Hippocampal formation (tissue), 2 donors: ENCODE results near the gene ERC1.
A peak's percentile ranks its signal among the peaks of the same experiment; 100 is the strongest.
"Not testable (repeated sequence)": the region's sequence is repeated elsewhere in the genome, so short reads cannot be mapped to it uniquely, and the experiment has no call there.

ENCODE experiments used
- DNase-seq, 2 donors: peaks; one replicate each; lab custom pipeline; 2025; lab: John Stamatoyannopoulos, UW

ERC1 gene

DNA sequence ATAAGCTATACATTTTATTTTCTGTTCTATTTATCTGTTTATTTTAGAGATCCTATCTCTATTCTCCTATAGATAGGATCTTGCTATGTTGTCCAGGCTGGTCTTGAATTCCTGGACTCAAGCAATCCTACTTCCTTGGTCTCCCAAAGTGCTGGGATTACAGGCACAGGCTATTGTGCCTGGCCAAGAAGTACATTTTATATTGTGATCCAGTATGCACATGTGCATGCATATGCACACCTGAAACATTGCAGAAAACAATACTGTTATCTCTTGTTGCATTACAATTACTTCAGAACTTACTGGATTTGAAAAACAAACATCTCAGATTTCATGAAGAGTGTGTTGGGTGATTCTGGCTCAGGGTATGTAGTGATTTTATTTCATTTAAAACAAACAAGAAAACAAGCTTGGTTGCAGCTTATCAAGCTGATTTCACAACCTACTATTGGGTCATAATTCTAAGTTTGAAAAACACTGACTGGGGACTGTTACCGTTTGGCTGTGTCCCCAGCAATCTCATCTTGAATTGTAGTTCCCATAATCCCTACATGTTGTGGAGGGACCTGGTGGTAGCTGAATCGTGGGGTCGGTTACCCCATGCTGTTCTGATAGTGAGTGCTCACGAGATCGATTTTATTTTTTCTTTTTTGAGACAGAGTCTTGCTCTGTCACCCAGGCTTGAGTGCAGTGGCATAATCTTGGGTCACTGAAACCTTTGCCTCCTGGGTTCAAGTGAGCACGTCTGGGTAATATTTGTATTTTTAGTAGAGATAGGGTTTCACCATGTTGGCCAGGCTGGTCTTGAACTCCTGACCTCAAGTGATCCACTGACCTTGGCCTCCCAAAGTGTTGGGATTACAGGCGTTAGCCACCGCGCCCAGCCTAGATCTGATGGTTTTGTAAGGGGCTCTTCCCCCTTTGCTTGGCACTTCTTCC is 31.3 kb downstream of the ERC1 start:
- DNase-seq = no peak

DNA sequence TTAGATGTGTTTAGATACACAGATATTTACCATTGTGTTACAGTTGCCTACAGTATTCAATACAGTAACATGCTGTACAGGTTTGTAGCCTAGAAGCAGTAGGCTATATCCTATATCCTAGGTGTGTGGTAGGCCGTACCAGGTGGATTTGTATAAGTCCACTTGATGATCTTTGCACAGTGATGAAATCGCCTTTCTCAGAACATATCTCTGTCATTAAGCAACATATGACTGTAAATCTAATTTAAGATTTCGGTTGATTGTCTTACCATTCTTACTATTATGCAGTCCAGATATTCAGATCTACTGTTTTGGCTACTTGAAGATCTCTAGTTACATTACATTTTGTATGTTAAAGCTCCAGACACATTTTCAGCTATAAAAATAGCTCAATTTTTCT is 39.8 kb downstream of the ERC1 start:
- DNase-seq = no peak

DNA sequence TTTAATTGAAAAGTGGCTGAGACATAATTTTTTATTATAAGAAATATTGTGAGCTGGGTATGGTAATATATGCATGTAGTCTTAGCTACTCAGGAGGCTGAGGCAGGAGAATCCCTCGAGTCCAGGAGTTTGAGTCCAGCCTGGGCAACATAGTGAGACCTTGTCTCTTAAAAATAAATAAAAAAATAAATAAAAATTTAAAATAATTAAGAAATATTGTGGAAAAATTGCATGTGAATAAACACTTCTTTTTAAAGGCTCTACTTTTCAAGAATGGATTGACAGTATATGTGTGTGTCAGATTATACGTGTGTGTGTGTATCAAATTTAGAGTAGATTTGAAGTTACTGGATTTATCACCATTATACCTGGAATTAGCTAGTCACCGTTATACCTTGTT is 43.2 kb downstream of the ERC1 start:
- no peak for DNase-seq

DNA sequence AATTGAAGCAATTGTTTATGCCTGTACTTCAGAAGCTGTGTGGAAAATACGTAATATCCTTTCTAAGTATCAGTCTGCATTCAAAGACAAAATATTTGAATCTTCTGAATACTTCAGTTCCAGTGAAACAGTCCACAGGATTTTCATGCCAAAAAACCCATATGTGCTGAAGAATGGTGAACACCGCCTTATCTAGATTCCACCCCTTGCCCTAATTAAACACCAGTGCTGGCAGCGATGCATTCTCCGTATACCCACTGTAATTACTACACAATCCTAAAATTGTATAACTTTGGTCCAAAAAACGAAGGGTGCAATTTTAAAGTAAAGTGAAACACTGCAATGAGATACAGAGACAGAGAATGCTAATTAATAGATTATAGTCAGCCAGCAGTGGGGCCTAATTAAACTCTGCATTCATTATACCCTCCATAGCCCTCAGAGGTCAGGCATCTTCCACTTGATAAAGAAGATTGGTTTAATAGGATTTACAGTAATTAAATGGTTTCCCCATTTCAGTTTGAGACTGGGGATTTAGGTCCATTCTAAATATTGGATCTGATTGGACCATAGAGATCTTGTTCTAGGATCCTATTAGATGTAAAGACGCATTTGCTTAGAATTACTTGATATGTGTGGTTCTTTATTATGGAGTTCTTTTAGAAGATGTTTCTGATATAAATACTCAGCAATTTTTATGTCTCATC is 43.9 kb downstream of the ERC1 start:
- DNase-seq = no peak

DNA sequence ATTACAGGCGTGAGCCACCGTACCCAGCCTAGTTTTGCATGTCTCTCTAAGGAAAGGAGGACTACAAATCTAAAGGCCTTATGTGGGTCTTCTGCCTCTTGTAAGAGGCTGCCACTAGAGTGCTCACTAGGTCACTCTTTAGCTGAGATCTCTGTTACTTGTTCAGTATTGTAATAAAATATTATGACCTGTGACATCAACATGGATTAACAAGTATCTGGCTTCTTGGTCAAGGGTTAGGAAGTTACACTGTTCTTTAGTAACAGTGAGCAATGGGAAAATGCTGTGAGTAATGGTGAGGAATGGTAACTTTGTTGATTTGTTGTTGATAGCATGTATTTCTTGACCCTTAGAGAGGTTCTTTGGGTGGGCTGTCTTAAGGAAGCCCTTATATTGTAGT is 50.5 kb downstream of the ERC1 start:
- DNase-seq = no peak

DNA sequence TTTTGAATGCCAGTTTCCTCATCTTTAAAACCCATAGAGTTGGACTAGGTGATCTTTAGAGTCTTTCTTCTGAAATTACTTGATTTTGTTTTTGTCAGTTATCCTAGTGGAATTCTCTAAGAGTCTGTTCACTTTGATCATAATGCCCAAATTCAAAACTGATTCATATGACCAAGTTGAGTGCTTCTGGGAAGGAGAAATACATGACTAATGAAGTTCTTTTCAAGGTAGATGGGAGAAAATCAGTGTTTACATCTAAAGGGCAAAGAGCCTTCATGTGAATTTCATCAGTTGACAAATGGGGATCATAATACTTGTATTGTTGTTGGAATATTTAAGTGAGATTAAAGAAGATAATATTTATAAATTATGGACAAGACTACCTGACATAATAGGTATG is 53.2 kb downstream of the ERC1 start:
- no peak for DNase-seq

DNA sequence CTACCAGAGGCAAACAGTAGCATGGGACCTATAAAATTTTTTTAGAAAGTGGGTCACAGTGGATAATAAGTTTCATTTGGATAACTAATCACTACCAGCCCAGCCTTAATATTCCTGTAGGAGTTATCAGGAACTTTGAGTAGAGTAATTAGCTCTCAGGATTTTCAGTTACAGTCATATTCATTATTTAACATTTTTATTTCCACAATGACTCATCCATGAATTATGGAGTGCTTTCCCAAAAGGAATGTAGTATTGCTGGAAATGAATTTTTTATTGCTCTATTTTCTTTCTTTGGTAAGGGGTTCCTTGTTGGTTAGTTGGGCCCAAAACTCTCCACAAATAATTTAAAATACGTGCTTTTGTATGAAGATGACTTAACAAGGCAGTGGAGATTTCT is 53.7 kb downstream of the ERC1 start:
- DNase-seq = no peak

DNA sequence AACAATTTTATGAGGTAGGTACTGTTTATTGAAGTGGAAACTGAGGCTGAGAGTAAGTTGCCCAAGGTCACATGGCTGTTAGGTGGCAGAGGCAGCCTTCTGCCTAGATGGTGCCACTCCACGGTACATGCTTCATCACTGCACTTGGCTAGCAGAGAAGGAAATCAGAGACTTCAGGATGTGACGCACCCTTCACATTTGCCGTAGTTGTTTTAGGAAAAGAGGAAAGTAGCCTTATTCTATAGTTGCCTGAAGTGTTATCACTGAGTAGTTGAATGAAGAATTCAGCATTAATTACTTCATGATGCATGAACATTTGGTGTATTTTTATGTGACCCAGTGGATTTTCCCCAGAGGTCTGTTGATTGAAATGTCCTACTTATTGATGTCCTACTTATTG is 55.7 kb downstream of the ERC1 start:
- DNase-seq = no peak

DNA sequence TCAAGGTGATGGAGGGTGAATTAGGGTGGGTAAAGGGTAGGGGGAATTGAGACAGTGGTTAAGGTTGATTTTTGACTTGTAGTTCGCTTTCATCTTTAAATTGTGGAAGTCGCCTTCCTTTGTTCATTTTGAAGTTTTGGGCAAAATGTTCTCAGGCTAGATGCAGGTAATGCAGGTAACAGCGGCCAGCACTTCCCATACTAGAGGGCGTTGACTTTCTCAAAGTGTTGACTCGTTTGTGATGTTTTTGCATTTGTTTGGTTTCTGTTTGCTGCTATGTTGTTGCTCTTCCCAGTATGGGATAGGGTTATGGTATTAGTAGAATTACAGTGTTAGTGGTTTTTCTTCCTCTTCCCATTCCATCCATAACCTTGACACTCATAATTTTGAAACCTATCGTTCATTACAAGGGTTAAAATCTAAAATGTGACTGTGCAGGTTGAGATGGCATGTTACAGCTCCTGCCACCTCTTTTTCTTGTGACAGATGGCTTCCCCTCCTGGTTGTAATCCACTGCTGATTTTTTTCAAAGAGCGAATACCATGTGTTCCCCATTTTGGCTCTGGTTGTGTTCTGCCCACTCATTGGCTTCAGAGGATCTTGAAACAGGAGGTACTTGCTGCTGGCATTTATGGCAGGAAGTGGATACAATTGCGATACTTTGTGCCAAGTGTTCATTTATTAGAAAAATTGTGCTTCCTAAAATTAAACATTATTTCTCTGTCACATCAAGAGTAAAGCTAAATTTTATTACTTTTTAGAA is 57.1 kb downstream of the ERC1 start:
- DNase-seq = peak in 1 of 2 donors; percentile 50

DNA sequence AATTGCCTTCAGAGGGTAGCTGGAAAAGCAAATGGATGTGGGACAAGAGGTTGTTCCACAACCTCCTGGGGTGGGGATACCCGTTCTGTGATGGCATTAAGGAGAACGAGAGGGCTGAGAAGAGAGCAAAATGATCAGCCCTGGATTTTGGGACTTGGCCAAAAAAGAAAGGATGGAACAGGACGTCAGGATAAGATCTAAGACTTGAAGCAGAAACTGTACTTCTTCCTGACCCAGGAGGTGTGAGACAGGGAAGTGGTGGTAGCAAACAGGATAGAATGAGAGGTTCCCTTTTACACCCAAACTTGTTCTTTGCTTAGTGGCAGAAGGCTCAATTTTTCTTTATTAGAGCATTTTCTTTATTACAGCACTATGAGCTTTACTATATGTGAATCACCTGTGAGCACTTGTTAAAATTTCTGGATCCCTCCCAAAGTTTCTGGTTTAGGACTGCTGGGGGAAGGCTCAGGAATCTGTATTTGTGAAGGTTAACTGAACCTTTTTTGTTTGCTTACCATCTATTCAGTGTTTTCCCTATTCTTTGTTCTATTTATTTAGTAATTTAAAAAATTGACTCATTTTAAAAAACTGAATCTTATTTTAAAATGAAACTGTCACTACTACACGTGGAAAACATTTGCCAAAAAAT is 59.2 kb downstream of the ERC1 start:
- DNase-seq = no peak

DNA sequence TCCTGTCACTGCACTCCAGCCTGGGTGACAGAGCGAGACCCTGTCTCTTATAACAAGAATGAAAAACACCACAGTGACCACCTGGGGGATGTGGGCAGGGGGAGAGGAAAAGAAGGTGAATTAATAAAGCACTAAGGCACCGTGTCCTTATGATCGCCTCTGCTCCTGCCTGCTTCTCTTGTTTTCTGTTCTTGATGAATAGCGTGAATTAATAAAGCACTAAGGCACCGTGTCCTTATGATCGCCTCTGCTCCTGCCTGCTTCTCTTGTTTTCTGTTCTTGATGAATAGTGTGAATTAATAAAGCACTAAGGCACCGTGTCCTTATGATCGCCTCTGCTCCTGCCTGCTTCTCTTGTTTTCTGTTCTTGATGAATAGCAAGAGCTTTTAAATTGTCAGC is 60.6 kb downstream of the ERC1 start:
- not testable (repeated sequence) for DNase-seq

DNA sequence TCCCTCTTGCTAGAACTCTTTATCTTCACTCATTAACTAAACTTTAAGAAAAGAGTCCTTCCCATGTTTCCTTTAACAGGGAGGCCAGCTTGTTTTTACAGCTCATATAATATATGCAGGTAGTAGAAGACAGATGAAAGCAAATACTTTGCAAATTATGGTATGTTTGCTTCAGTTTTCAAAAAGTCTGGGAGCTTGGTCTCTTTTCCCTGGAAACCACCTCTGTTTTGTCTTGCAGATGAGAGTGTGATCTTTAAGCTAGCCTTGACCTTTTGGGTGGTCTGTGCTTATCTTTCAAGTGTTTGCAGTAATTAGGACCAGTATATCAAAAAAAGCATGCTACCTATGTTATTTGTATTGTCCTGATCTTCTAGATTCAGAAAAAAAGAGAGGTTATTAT is 62.7 kb downstream of the ERC1 start:
- no peak for DNase-seq

DNA sequence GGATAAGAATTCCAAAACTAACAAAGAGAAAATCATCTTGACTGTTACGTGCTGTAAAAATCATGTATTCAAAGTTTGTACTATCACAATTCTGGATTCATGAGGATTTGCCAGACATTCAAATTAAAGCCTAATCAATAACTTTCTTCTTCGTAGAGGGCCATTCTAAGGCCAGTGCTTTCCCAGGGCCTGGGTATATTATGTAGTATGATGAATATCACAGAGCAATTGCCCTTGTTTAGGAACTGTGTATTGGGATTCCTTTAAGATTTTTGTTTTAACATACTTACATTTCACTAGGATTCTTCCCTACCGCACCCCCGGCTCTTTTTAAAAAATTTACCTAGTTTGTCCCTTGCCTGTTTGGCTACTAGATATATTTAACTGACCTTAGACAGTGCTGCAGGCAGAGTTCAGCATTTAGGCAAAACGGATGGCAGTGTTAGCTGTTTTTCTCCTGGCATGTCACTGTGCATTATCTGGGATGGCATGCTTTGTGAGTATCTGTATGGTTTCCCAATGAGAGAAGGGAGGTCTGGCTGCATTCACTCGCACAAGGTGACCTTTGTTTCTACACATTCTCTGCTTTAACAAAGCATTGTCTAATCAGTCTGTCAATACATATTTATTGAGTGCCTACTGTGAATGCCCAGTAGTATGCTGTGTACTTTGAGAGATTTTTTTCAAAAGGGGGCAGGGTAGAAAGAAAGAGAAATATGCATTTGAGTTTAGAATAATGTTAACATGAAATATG is 63.3 kb downstream of the ERC1 start:
- DNase-seq = peak in 1 of 2 donors; percentile 45

DNA sequence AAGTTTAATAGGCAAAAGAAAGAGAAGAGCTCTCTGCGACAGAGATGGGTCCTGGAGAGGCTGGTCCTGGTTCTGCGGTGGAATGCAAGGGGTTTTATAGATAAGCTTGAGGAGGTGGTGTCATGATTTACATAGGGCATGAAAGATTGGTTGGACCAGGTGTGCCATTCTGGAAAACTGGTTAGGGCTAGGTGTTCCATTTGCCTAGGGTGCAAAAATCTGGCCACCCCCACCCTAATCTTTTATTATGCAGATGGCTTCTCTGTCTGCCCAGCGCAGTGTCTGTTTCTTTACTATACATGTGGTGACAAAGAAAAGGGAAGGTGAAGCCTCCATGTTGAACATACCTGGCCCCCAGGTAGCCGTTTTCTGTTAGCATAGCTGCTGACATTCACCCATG is 65.4 kb downstream of the ERC1 start:
- no peak for DNase-seq

DNA sequence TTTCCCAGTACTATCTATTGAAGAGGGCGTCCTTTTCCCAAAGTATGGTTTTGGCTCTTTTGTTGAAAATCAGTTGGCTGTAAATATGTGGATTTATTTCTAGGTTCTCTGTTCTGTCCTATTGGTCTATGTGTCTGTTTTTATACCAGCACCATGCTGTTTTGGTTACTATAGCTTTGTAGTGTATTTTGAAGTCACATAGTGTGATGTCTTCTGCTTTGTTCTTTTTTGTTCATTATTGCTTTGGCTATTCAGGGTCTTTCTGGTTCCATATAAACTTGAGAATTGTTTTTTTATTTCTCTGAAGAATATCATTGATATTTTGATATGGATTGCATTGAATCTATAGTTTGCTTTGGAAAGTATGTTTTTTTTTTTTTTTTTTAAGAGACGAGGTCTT is 67.4 kb downstream of the ERC1 start:
- no peak for DNase-seq

DNA sequence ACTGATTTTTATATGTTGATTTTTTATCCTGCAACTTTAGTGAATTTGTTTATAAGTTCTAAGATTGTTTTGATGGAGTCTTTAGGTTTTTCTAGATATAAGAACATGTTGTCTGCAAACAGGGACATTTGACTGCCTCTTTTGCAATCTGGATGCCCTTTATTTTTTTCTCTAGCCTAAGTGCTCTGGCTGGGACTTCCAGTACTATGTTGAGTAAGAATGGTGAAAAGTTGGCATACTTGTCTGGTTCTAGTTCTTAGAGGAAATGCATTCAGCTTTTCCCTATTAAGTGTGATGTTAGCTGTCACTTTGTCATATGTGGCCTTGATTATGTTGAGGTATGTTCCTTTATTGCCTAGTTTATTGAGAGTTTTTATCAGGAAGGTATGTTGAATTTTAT is 68.1 kb downstream of the ERC1 start:
- DNase-seq = no peak

DNA sequence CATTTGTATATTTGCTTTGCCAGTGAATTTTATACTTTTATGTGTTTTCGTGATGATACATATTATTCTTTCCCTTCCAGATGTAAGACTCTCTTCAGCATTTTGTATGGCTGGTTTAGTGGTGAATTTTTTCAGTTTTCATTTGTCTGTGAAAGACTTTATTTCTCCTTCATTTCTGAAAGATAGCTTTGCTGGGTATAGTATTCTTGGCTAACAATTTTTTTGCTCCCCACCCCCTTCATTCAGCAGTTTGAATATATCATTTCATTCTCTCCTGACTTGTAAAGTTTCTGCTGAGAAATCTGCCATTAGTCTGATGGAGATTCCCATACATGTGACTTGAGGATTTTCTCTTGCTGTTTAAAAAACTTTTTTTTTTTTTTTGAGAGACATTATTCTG is 72.8 kb downstream of the ERC1 start:
- DNase-seq = no peak

DNA sequence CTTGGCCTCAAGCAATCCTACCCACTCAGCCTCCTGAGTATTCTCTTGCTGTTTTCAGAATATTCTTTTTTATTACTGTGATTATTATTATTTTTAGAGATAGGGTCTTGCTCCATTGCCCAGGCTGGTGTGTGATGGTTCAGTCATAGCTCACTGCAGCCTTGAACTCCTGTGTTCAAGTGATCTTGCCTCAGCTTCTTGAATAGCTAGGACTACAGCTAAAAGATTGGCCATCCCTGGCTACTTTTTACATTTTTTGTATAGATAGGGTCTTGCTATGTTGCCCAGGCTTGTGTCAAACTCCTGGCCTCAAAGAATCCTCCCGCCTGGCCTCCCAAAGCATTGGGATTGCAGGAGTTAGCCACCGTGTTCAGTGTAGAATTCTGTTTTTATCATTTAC is 73.3 kb downstream of the ERC1 start:
- DNase-seq = no peak

DNA sequence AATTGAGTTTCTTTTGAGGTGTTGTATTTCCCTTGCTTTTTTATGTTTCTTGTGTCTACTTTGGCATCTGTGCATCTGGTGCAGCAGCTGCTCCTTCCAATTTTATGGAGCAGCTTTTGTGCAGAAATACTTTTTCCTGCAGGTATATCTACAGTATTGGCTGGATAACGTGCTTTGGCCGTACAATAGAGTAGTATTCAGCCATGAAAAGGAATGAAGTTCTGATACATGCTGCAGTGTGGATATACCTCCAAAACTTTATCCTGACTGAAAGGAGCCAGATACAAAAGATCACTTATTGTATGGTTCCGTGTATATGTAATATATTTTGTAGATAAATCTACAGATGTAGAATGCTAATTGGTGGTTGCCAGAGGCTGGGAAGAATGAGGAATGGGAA is 74.6 kb downstream of the ERC1 start:
- no peak for DNase-seq

DNA sequence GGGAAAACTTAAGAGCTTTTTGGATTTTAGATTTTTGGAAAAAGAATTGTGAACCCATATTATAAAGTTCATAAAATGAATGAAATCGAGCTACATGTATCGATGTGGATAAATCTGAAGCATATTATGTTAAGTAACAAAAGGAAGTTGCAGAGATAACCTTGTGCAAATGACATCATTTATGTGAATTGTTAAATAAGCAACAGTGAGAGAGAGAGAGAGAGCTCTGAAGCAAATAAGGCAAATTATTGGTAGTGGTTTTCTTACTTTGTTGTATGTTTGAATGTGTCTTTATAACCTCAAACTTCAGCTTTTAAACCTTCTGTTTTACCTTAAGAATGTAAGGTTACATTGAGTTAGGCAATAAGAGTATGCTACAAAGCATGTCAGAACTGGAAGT is 78.8 kb downstream of the ERC1 start:
- DNase-seq = no peak

DNA sequence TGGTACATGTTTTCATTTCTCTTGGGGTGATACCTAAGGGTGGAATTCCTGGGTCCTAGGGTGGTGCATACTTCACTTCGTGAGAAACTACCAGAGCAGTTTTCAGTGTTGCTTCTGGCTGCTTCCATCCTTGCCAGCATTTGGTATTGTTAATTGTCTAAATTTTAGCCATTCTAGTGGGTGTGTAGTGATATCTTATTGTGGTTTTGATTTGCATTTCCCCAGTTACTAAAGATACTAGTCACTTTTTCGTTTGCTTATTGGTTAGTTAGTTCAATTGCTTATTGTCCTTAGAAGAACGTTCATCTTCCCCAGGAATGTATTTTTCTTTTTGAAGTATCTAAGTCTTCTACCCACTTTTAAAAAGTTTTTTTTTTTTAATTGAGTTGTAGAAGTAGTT is 80.2 kb downstream of the ERC1 start:
- DNase-seq = no peak
